SK-N-SH (cell line): ENCODE measurements around the gene ZNF503. TPM values are rescaled to one million over a fixed set of nuclear protein-coding genes. Genes with fewer than 3 reads are reported as not detected.

Experiments
- CTCF ChIA-PET: fragments of 300-600, 350-600 bp; formaldehyde crosslinking; extraction: SDS; loops from one replicate; lab custom pipeline; 2021; lab: Yijun Ruan, JAX
- POLR2A ChIA-PET: fragments of 350-600 bp; sonication (Branson Sonifier 250); formaldehyde crosslinking; extraction: SDS; loops from one replicate; lab custom pipeline; 2020; ENCODE audit warnings: antibody characterized with exemption, inconsistent platforms; lab: Yijun Ruan, JAX
- DNase-seq: peaks from one replicate; pipeline ENCODE4 v3.0.0; 2012
- H2AFZ ChIP-seq: fragments of 200-600 bp; sonication (generic); 2 replicates; pipeline ENCODE4 v1.8.1; 2016; ENCODE audit warnings: antibody characterized with exemption, mild to moderate bottlenecking, low read depth
- H3F3A ChIP-seq: fragments of 200-600 bp; sonication (generic); replicated peaks from 2 replicates; pipeline ENCODE3; 2016; ENCODE audit warnings: antibody characterized with exemption, mild to moderate bottlenecking; ENCODE audit not compliant: insufficient read depth
- H3K27ac ChIP-seq, 2 experiments: fragments of 200-500 bp in 1 of 2; fragments of 200-600 bp in 1 of 2; sonication (Bioruptor generic) in 1 of 2; sonication (generic), shearing (Covaris generic) in 1 of 2; 2 replicates each; pipeline versions ENCODE4 v1.5.1 to v1.6.1; 2014 to 2016; ENCODE audit warnings: low read depth in 2 of 2, inconsistent platforms in 1 of 2, low read length in 1 of 2, mild to moderate bottlenecking in 1 of 2, mixed read lengths in 1 of 2
- H3K27me3 ChIP-seq: fragments of 200-600 bp; sonication (generic), shearing (Covaris generic); 2 replicates; pipeline ENCODE4 v1.6.1; 2016; ENCODE audit warnings: mixed run types; ENCODE audit not compliant: insufficient read depth
- H3K36me3 ChIP-seq, 2 experiments: fragments of 200-500 bp in 1 of 2; fragments of 200-600 bp in 1 of 2; sonication (Bioruptor generic) in 1 of 2; sonication (generic) in 1 of 2; replicated peaks in 1 of 2; 2 replicates each; pipeline versions ENCODE3 to v1.5.1; 2014 to 2016; ENCODE audit warnings: low read length in 1 of 2, mild to moderate bottlenecking in 1 of 2; ENCODE audit not compliant: insufficient read depth in 2 of 2, control insufficient read depth in 1 of 2
- H3K4me1 ChIP-seq, 2 experiments: fragments of 200-500 bp in 1 of 2; fragments of 200-600 bp in 1 of 2; sonication (Bioruptor generic) in 1 of 2; sonication (generic), shearing (Covaris generic) in 1 of 2; 2 replicates each; pipeline versions ENCODE4 v1.5.1 to v1.6.1; 2014 to 2016; ENCODE audit warnings: low read depth in 1 of 2, low read length in 1 of 2, mixed run types in 1 of 2; ENCODE audit not compliant: insufficient read depth in 2 of 2, control insufficient read depth in 1 of 2
- H3K4me2 ChIP-seq: fragments of 200-600 bp; sonication (generic), shearing (Covaris generic); 2 replicates; pipeline ENCODE4 v1.6.1; 2017; ENCODE audit warnings: mixed run types
- H3K4me3 ChIP-seq, 2 experiments: fragments of 200-500 bp in 1 of 2; fragments of 200-600 bp in 1 of 2; sonication (Bioruptor generic) in 1 of 2; sonication (generic), shearing (Covaris generic) in 1 of 2; 2 replicates each; pipeline versions ENCODE4 v1.5.1 to v1.8.1; 2014 to 2016; ENCODE audit warnings: low read depth in 2 of 2, inconsistent platforms in 1 of 2, low read length in 1 of 2, mild to moderate bottlenecking in 1 of 2, mixed read lengths in 1 of 2, moderate library complexity in 1 of 2
- H3K79me2 ChIP-seq: fragments of 200-600 bp; sonication (generic); 2 replicates; pipeline ENCODE4 v1.8.1; 2017; ENCODE audit warnings: mild to moderate bottlenecking; ENCODE audit not compliant: insufficient read depth
- H3K9ac ChIP-seq: fragments of 200-600 bp; sonication (generic); 2 replicates; pipeline ENCODE4 v1.6.1; 2017; ENCODE audit warnings: mixed run types
- H3K9me2 ChIP-seq: fragments of 200-600 bp; sonication (generic); 2 replicates; pipeline ENCODE4 v1.6.1; 2017; ENCODE audit warnings: mixed run types
- H3K9me3 ChIP-seq: fragments of 200-600 bp; sonication (generic); 2 replicates; pipeline ENCODE4 v1.6.1; 2017; ENCODE audit warnings: mixed run types, mild to moderate bottlenecking, moderate library complexity
- H4K20me1 ChIP-seq: fragments of 200-600 bp; sonication (generic); 2 replicates; pipeline ENCODE4 v1.6.1; 2017; ENCODE audit warnings: mild to moderate bottlenecking, mixed run types; ENCODE audit not compliant: insufficient read depth
- ELF1 ChIP-seq: IDR thresholded peaks from 2 replicates; pipeline ENCODE4 v1.4.0; 2012
- EZH2phosphoT487 ChIP-seq: fragments of 200-600 bp; sonication (generic); IDR thresholded peaks from 2 replicates; pipeline ENCODE4 v1.6.1; 2017; ENCODE audit warnings: low read depth, mixed run types, mild to moderate bottlenecking, antibody characterized with exemption, moderate library complexity, borderline replicate concordance
- FOXJ3 ChIP-seq: sonication (generic); formaldehyde crosslinking; IDR thresholded peaks from 2 replicates; pipeline ENCODE4 v1.5.1; 2020; ENCODE audit warnings: mild to moderate bottlenecking, missing genetic modification reagents
- FOXM1 ChIP-seq: IDR thresholded peaks from 2 replicates; pipeline ENCODE4 v1.4.0; 2012; ENCODE audit warnings: low read depth, mild to moderate bottlenecking
- GABPA ChIP-seq: IDR thresholded peaks from 2 replicates; pipeline ENCODE4 v1.4.0; 2012; ENCODE audit warnings: low read depth, mild to moderate bottlenecking
- GATA2 ChIP-seq: sonication (generic); formaldehyde crosslinking; IDR thresholded peaks from 2 replicates; pipeline ENCODE4 v1.5.0; 2020; ENCODE audit warnings: mild to moderate bottlenecking, missing genetic modification reagents
- JUND ChIP-seq: IDR thresholded peaks from 2 replicates; pipeline ENCODE4 v1.4.0; 2012
- MXI1 ChIP-seq: IDR thresholded peaks from 2 replicates; pipeline ENCODE4 v1.6.1; 2012; ENCODE audit warnings: mild to moderate bottlenecking, low read depth, low read length, improper control_type of control experiment
- NRF1 ChIP-seq: IDR thresholded peaks from 2 replicates; pipeline ENCODE4 v1.6.1; 2012; ENCODE audit warnings: low read depth, mild to moderate bottlenecking, low read length
- POLR2AphosphoS5 ChIP-seq: IDR thresholded peaks from 2 replicates; pipeline ENCODE4 v1.6.1; 2012; ENCODE audit warnings: low read depth, low read length
- RAD21 ChIP-seq: IDR thresholded peaks from 2 replicates; pipeline ENCODE4 v1.6.1; 2012; ENCODE audit warnings: mild to moderate bottlenecking, low read length
- RXRA ChIP-seq: IDR thresholded peaks from 2 replicates; pipeline ENCODE4 v1.4.0; 2012; ENCODE audit warnings: low read depth, mild to moderate bottlenecking, borderline replicate concordance
- SIN3A ChIP-seq: IDR thresholded peaks from 2 replicates; pipeline ENCODE4 v1.6.1; 2012; ENCODE audit warnings: low read depth, mild to moderate bottlenecking, low read length, moderate library complexity, borderline replicate concordance
- TCF12 ChIP-seq: IDR thresholded peaks from 2 replicates; pipeline ENCODE4 v1.4.0; 2012
- WGBS: methylation state at CpG from one replicate; pipeline ENCODE4 v1.1.6; 2017; ENCODE audit warnings: low lambda C conversion rate; 5-methylcytosine and 5-hydroxymethylcytosine counted together
- polyA plus RNA-seq, 3 experiments: library from polyadenylated mRNA; depleted of rRNA; stranded (reverse); fragments of >200 nt; gene quantifications; 2 replicates each; pipeline ENCODE4 v1.2.3, GENCODE V29; 2012
- TF ChIP-seq, protein P1 (sequence below): fragments of 150-350 bp; IDR thresholded peaks from 2 replicates; pipeline ENCODE4 v1.6.1; 2016; ENCODE audit warnings: mild to moderate bottlenecking, low read depth, low read length
- TF ChIP-seq, protein P2 (sequence below): IDR thresholded peaks from 2 replicates; pipeline ENCODE4; 2012
- TF ChIP-seq, protein P3 (sequence below): IDR thresholded peaks from 2 replicates; pipeline ENCODE4 v1.4.0; 2012; ENCODE audit warnings: low read depth, borderline replicate concordance
- TF ChIP-seq, protein P4 (sequence below): fragments of 150-350 bp; IDR thresholded peaks from 2 replicates; pipeline ENCODE4 v1.6.1; 2017; ENCODE audit warnings: antibody characterized with exemption, low read length, low read depth, borderline replicate concordance
- TF ChIP-seq, protein P5 (sequence below): IDR thresholded peaks from 2 replicates; pipeline ENCODE4 v1.4.0; 2012; ENCODE audit warnings: low read depth

Gene ZNF503
- polyA plus RNA-seq, 1 of the 3 experiments (the other 2 are of a cell fraction) = 5.9 TPM

DNA sequence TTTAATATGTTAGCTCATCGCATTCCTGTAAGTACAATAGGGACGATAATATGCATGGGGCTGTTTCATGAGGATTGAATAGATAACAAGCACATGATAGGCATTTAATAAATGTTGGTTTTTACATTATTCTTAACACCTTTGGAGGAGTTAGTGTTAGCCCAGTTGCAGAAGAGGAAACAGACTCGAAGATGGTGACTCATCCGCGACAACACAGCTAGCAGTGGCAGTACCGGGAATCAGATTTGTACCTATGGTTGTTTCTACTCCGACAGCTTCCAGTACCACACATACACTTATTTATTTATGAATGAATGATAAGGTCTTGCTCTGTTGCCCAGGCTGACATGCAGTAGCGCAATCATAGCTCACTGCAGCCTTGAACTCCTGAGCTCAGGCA lies 32.7 kb upstream of the ZNF503 start:
- WGBS = 95% methylated on average over 8 of the region's 8 CpGs
- no peaks in the 10 kb centered on the region for H3F3A ChIP-seq
- H3K27ac ChIP-seq = no peak overlapping the region
- ChIA-PET POLR2A (no interaction called here), CTCF (interaction anchor here (0.9 kb wide), 1 partner anchor 17 kb away, joined by 3 read pairs; no protein-coding TSS in a partner anchor)
- H3K4me2 ChIP-seq = no peak overlapping the region
- no peak overlapping the region for H3K4me3 ChIP-seq
- no peaks in the 10 kb centered on the region for H3K9me2 ChIP-seq
- H3K79me2 ChIP-seq = no peaks in the 10 kb centered on the region
- peaks cover 0 to 8% of the 10 kb centered on the region in 2 experiments; a peak in 1 of 4 replicates for H3K4me1 ChIP-seq
- H3K36me3 ChIP-seq = no peaks in the 10 kb centered on the region
- no peaks in the 10 kb centered on the region for H4K20me1 ChIP-seq
- no peak overlapping the region for H2AFZ ChIP-seq
- H3K9ac ChIP-seq = no peak overlapping the region
- H3K9me3 ChIP-seq = no peaks in the 10 kb centered on the region
- DNase-seq = no peak
- TF ChIP-seq POLR2AphosphoS5 (no peak), MXI1 (no peak), RXRA (no peak), EZH2phosphoT487 (no peak), FOXJ3 (CRISPR knock-in tag) (no peak), ELF1 (no peak), FOXM1 (no peak), TCF12 (no peak), SIN3A (no peak), GABPA (no peak), RAD21 (no peak), GATA2 (CRISPR knock-in tag) (no peak), NRF1 (no peak), JUND (no peak)
- TF ChIP-seq, protein P1, sequence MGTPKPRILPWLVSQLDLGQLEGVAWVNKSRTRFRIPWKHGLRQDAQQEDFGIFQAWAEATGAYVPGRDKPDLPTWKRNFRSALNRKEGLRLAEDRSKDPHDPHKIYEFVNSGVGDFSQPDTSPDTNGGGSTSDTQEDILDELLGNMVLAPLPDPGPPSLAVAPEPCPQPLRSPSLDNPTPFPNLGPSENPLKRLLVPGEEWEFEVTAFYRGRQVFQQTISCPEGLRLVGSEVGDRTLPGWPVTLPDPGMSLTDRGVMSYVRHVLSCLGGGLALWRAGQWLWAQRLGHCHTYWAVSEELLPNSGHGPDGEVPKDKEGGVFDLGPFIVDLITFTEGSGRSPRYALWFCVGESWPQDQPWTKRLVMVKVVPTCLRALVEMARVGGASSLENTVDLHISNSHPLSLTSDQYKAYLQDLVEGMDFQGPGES = no peak
- TF ChIP-seq, protein P2, sequence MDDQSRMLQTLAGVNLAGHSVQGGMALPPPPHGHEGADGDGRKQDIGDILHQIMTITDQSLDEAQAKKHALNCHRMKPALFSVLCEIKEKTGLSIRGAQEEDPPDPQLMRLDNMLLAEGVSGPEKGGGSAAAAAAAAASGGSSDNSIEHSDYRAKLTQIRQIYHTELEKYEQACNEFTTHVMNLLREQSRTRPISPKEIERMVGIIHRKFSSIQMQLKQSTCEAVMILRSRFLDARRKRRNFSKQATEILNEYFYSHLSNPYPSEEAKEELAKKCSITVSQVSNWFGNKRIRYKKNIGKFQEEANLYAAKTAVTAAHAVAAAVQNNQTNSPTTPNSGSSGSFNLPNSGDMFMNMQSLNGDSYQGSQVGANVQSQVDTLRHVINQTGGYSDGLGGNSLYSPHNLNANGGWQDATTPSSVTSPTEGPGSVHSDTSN = no peak
- TF ChIP-seq, protein P3, sequence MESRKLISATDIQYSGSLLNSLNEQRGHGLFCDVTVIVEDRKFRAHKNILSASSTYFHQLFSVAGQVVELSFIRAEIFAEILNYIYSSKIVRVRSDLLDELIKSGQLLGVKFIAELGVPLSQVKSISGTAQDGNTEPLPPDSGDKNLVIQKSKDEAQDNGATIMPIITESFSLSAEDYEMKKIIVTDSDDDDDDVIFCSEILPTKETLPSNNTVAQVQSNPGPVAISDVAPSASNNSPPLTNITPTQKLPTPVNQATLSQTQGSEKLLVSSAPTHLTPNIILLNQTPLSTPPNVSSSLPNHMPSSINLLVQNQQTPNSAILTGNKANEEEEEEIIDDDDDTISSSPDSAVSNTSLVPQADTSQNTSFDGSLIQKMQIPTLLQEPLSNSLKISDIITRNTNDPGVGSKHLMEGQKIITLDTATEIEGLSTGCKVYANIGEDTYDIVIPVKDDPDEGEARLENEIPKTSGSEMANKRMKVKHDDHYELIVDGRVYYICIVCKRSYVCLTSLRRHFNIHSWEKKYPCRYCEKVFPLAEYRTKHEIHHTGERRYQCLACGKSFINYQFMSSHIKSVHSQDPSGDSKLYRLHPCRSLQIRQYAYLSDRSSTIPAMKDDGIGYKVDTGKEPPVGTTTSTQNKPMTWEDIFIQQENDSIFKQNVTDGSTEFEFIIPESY = no peak
- TF ChIP-seq, protein P4, sequence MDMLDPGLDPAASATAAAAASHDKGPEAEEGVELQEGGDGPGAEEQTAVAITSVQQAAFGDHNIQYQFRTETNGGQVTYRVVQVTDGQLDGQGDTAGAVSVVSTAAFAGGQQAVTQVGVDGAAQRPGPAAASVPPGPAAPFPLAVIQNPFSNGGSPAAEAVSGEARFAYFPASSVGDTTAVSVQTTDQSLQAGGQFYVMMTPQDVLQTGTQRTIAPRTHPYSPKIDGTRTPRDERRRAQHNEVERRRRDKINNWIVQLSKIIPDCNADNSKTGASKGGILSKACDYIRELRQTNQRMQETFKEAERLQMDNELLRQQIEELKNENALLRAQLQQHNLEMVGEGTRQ = no peak
- TF ChIP-seq, protein P5, sequence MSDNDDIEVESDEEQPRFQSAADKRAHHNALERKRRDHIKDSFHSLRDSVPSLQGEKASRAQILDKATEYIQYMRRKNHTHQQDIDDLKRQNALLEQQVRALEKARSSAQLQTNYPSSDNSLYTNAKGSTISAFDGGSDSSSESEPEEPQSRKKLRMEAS = no peak
- H3K27me3 ChIP-seq = no peaks in the 10 kb centered on the region
